BLaER1 (cell line): ENCODE data around the gene TTN.
A peak's percentile ranks its signal among the peaks of the same experiment; 100 is the strongest.

Experiments
- H3K27ac ChIP-seq: shearing (Covaris generic); formaldehyde crosslinking; 2 replicates; pipeline ENCODE4 v1.8.1; 2022
- H3K27me3 ChIP-seq: shearing (Covaris generic); formaldehyde crosslinking; 2 replicates; pipeline ENCODE4 v1.8.1; 2022
- H3K36me3 ChIP-seq: shearing (Covaris generic); formaldehyde crosslinking; 2 replicates; pipeline ENCODE4 v1.8.1; 2022
- H3K4me1 ChIP-seq: shearing (Covaris generic); formaldehyde crosslinking; 2 replicates; pipeline ENCODE4 v1.8.1; 2022
- H3K4me2 ChIP-seq: shearing (Covaris generic); formaldehyde crosslinking; 2 replicates; pipeline ENCODE4 v1.8.1; 2022
- H3K4me3 ChIP-seq: shearing (Covaris generic); formaldehyde crosslinking; 2 replicates; pipeline ENCODE4 v1.8.1; 2022
- H3K9ac ChIP-seq: shearing (Covaris generic); formaldehyde crosslinking; 2 replicates; pipeline ENCODE4 v1.8.1; 2022
- H3K9me3 ChIP-seq: shearing (Covaris generic); formaldehyde crosslinking; 2 replicates; pipeline ENCODE4 v1.8.1; 2022
- H4K20me1 ChIP-seq: shearing (Covaris generic); formaldehyde crosslinking; 2 replicates; pipeline ENCODE4 v1.8.1; 2022
- Cebpa-rat ChIP-seq: shearing (Covaris generic); IDR thresholded peaks from 2 replicates; pipeline ENCODE4 v1.8.1; 2022

The TTN gene

GRCh38 chr2:178833382-178833781 is 26.2 kb upstream of the TTN start:
- TF ChIP-seq Cebpa-rat = no peak
- Histone ChIP-seq H3K27me3 (no peaks in the 10 kb centered on the region), H3K4me1 (peaks cover 23% of the 10 kb centered on the region), H3K4me2 (no peak overlapping the region), H3K9me3 (no peaks in the 10 kb centered on the region), H3K9ac (no peak overlapping the region), H3K36me3 (no peaks in the 10 kb centered on the region), H3K4me3 (no peak overlapping the region), H3K27ac (no peak overlapping the region), H4K20me1 (no peaks in the 10 kb centered on the region)

- Histone ChIP-seq H3K27me3 (no peaks in the 10 kb centered on the region), H3K36me3 (no peaks in the 10 kb centered on the region), H3K9ac (no peak overlapping the region), H3K4me2 (no peak overlapping the region), H3K27ac (no peak overlapping the region), H3K9me3 (no peaks in the 10 kb centered on the region), H4K20me1 (no peaks in the 10 kb centered on the region), H3K4me1 (peaks cover 24% of the 10 kb centered on the region), H3K4me3 (no peak overlapping the region)
- TF ChIP-seq Cebpa-rat = no peak
Measured at GRCh38 chr2:178830451-178830850, 23.2 kb upstream of the TTN start.

DNA sequence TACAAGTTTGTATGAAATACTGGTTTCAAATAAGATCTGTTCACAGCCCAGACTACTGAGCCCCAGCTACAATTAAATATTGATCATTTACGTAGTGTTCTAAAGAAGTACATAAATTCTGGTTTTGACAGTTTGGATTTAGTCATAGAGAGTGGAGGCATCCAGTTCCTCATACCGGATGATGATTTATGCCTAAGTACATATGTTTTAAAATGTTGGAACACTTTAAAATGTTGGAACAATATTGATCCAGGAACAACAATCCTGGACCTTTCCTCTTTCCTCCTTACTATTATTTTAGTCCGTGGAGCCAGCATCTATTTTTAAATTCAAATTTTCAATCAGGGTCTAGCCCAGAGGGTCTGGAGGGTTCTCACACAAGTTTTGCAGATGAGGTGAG is 22.8 kb upstream of the TTN start:
- no peaks in the 10 kb centered on the region for H3K27me3 ChIP-seq
- H3K4me1 ChIP-seq = peaks cover 24% of the 10 kb centered on the region

DNA sequence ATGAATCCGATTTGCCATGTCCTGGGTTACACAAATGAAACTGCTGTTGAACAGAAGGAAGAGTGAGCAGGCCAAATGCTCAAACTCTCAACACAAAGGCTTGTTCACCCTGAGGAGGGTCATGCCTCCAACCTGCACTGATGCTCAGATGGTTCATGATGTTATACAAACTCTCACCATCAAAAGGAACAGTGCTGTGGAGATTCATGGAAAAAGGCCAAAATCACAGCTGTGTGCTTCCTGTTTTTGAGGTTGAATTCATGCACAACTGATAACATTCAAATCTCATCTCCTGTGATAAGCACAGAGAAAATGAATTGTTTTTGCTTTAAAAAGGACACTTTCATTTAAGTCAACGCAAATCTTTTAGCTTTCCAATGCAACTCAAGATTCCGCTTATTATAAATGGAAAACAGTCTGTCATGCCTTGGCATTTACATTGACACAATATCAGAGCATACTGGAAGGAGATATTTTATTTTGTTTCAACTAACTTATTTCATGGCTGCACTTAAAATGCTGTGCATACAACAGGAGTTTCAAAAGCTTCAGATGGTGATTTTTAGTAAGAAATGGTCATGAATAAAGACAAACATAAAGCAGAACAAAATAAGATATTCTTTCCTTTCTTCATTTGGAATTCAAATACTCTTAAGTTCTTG is 22.2 kb upstream of the TTN start:
- no peak overlapping the region for H3K27ac ChIP-seq
- no peaks in the 10 kb centered on the region for H3K36me3 ChIP-seq
- TF ChIP-seq Cebpa-rat = no peak
- H3K4me3 ChIP-seq = no peak overlapping the region
- H3K9ac ChIP-seq = no peak overlapping the region
- H3K4me2 ChIP-seq = peak overlapping the region; percentile 28
- no peaks in the 10 kb centered on the region for H3K9me3 ChIP-seq
- no peaks in the 10 kb centered on the region for H4K20me1 ChIP-seq
- peaks cover 24% of the 10 kb centered on the region for H3K4me1 ChIP-seq
- H3K27me3 ChIP-seq = no peaks in the 10 kb centered on the region

More for the DNA sequence above, 22.8 kb upstream of the TTN start:
- Histone ChIP-seq H3K4me3 (no peak overlapping the region), H3K4me2 (0 out of 2 replicates have a peak overlapping the region, but pooled peaks have one; percentile 28), H3K9me3 (no peaks in the 10 kb centered on the region), H3K27ac (no peak overlapping the region), H3K36me3 (no peaks in the 10 kb centered on the region), H4K20me1 (no peaks in the 10 kb centered on the region), H3K9ac (no peak overlapping the region)
- TF ChIP-seq Cebpa-rat = no peak

GRCh38 chr2:178828486-178828881 is 21.3 kb upstream of the TTN start:
- Histone ChIP-seq H4K20me1 (no peaks in the 10 kb centered on the region), H3K36me3 (no peaks in the 10 kb centered on the region), H3K27ac (no peak overlapping the region), H3K4me2 (0 out of 2 replicates have a peak overlapping the region, but pooled peaks have one; percentile 28), H3K9me3 (no peaks in the 10 kb centered on the region), H3K27me3 (no peaks in the 10 kb centered on the region), H3K4me3 (no peak overlapping the region), H3K4me1 (peaks cover 24% of the 10 kb centered on the region), H3K9ac (no peak overlapping the region)
- no peak for TF ChIP-seq Cebpa-rat

- H3K4me1 ChIP-seq = peaks cover 24% of the 10 kb centered on the region
- TF ChIP-seq Cebpa-rat = no peak
- H4K20me1 ChIP-seq = no peaks in the 10 kb centered on the region
- no peak overlapping the region for H3K27ac ChIP-seq
- H3K36me3 ChIP-seq = no peaks in the 10 kb centered on the region
- H3K27me3 ChIP-seq = no peaks in the 10 kb centered on the region
- no peak overlapping the region for H3K4me2 ChIP-seq
- no peaks in the 10 kb centered on the region for H3K9me3 ChIP-seq
- H3K9ac ChIP-seq = no peak overlapping the region
- no peak overlapping the region for H3K4me3 ChIP-seq
Measured at GRCh38 chr2:178827739-178828485, 20.7 kb upstream of the TTN start.

DNA sequence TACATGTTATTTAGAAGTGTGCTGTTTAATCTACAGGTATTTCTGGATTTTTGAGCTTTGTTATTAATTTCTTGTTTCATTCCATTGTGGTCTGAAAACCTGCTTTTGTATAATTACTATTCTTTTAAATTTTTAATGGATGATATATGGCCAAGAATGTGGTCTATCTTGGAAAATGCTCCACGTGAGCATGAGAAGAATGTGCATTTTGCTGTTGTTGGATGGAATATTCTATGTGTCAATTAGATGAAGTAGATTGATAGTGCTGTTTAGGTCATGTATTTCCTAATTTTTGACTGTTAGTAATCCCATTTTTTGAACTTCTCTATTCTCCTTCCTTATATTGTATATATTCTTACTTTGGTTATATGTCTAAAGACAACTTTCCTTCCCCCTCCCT is 19.9 kb upstream of the TTN start:
- Histone ChIP-seq H3K9ac (no peak overlapping the region), H3K27me3 (no peaks in the 10 kb centered on the region)
- TF ChIP-seq Cebpa-rat = no peak

DNA sequence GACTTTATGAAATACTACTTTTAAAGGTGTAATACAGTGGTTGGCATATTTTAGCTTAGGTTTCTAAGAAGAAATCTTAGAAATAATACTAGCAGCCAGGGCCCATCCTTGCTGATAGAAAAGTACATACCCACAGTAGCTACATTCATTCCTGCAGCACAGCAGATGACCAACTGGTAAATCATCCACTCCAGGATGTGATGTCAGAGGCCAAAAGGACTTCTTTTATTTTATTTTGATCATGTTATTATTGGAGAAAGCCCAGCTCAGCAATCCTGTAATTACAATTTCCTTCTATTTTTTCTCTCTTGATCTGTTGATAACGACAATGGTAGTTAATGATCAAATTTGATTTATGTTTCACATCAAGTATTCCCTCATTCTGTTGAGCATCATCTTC is 18.0 kb upstream of the TTN start:
- no peak overlapping the region for H3K4me3 ChIP-seq
- no peaks in the 10 kb centered on the region for H3K36me3 ChIP-seq
- no peaks in the 10 kb centered on the region for H3K27me3 ChIP-seq
- no peak overlapping the region for H3K27ac ChIP-seq
- no peak overlapping the region for H3K4me2 ChIP-seq
- TF ChIP-seq Cebpa-rat = no peak
- no peak overlapping the region for H3K9ac ChIP-seq
- no peaks in the 10 kb centered on the region for H4K20me1 ChIP-seq
- H3K4me1 ChIP-seq = peaks cover 26% of the 10 kb centered on the region
- no peaks in the 10 kb centered on the region for H3K9me3 ChIP-seq

More for the DNA sequence above, 19.9 kb upstream of the TTN start:
- no peaks in the 10 kb centered on the region for H4K20me1 ChIP-seq
- H3K4me3 ChIP-seq = no peak overlapping the region
- H3K27ac ChIP-seq = no peak overlapping the region
- H3K36me3 ChIP-seq = no peaks in the 10 kb centered on the region
- H3K9me3 ChIP-seq = no peaks in the 10 kb centered on the region
- H3K4me2 ChIP-seq = no peak overlapping the region
- peaks cover 24% of the 10 kb centered on the region for H3K4me1 ChIP-seq

- no peak overlapping the region for H3K27ac ChIP-seq
- H3K4me1 ChIP-seq = peaks cover 25% of the 10 kb centered on the region
- no peaks in the 10 kb centered on the region for H3K9me3 ChIP-seq
- H3K27me3 ChIP-seq = no peaks in the 10 kb centered on the region
- H3K36me3 ChIP-seq = no peaks in the 10 kb centered on the region
- H4K20me1 ChIP-seq = no peaks in the 10 kb centered on the region
- no peak overlapping the region for H3K9ac ChIP-seq
- no peak overlapping the region for H3K4me3 ChIP-seq
- no peak for TF ChIP-seq Cebpa-rat
- no peak overlapping the region for H3K4me2 ChIP-seq
Measured at GRCh38 chr2:178824181-178824580, 17.0 kb upstream of the TTN start.

- Histone ChIP-seq H3K27ac (peak overlapping the region; percentile 32), H3K27me3 (no peaks in the 10 kb centered on the region), H3K36me3 (no peaks in the 10 kb centered on the region), H4K20me1 (no peaks in the 10 kb centered on the region), H3K9ac (no peak overlapping the region), H3K4me1 (peaks cover 16% of the 10 kb centered on the region), H3K4me2 (peak overlapping the region; percentile 41), H3K9me3 (no peaks in the 10 kb centered on the region), H3K4me3 (no peak overlapping the region)
- no peak for TF ChIP-seq Cebpa-rat
Measured at GRCh38 chr2:178819992-178820391, 12.8 kb upstream of the TTN start.
